ENCODE results near the gene DLG2.
A peak's percentile ranks its signal among the peaks of the same experiment; 100 is the strongest.
"Not testable (repeated sequence)": the region's sequence is repeated elsewhere in the genome, so short reads cannot be mapped to it uniquely, and the experiment has no call there.

Gene DLG2

GRCh38 chr11:85663080-85663752 is 36.1 kb upstream of the DLG2 start:
- WGBS (ENCODE audit: insufficient coverage, insufficient read length), result no CpG with 5 or more reads among the region's 10 CpGs
- no peak overlapping the region for H3K27ac ChIP-seq (ENCODE audit: low read length)
- DNase-seq (ENCODE audit: low read depth, low spot score), result no peak

GRCh38 chr11:85661972-85662664 is 35.0 kb upstream of the DLG2 start:
- DNase-seq (ENCODE audit: low read depth, low spot score), result no peak
- no CpG with 5 or more reads among the region's 4 CpGs for WGBS (ENCODE audit: insufficient coverage, insufficient read length)
- H3K36me3 ChIP-seq (ENCODE audit: control insufficient read depth, insufficient read depth, low read length), result peaks cover 1% of the 10 kb centered on the region; the same call in 1 of the 2 replicates

More at GRCh38 chr11:85663080-85663752, 36.1 kb upstream of the DLG2 start:
- Histone ChIP-seq H3K9me3 (ENCODE audit: control insufficient read depth, insufficient read depth, low read length) (no peaks in the 10 kb centered on the region), H3K36me3 (ENCODE audit: control insufficient read depth, insufficient read depth, low read length) (no peaks in the 10 kb centered on the region; the same call in 1 of the 2 replicates), H3K4me3 (ENCODE audit: low read length) (peak overlapping the region; percentile 99), H3K27me3 (ENCODE audit: control insufficient read depth, insufficient read depth, low read length) (no peaks in the 10 kb centered on the region), H3K4me1 (ENCODE audit: control insufficient read depth, insufficient read depth, low read length) (no peaks in the 10 kb centered on the region)

GRCh38 chr11:85658180-85658579 is 31.0 kb upstream of the DLG2 start:
- no peaks in the 10 kb centered on the region for H3K4me1 ChIP-seq (ENCODE audit: control insufficient read depth, insufficient read depth, low read length)
- H3K9me3 ChIP-seq (ENCODE audit: control insufficient read depth, insufficient read depth, low read length), result no peaks in the 10 kb centered on the region
- no CpG with 5 or more reads among the region's 1 CpG for WGBS (ENCODE audit: insufficient coverage, insufficient read length)
- no peak overlapping the region for H3K27ac ChIP-seq (ENCODE audit: low read length)
- H3K4me3 ChIP-seq (ENCODE audit: low read length), result no peak overlapping the region
- H3K36me3 ChIP-seq (ENCODE audit: control insufficient read depth, insufficient read depth, low read length), result peaks cover 4% of the 10 kb centered on the region; the same call in 1 of the 2 replicates
- no peaks in the 10 kb centered on the region for H3K27me3 ChIP-seq (ENCODE audit: control insufficient read depth, insufficient read depth, low read length)
- no peak for DNase-seq (ENCODE audit: low read depth, low spot score)

More at GRCh38 chr11:85661972-85662664, 35.0 kb upstream of the DLG2 start:
- no peak overlapping the region; the same call in 1 of the 2 replicates for H3K4me3 ChIP-seq (ENCODE audit: low read length)
- H3K4me1 ChIP-seq (ENCODE audit: control insufficient read depth, insufficient read depth, low read length), result no peaks in the 10 kb centered on the region
- no peaks in the 10 kb centered on the region for H3K27me3 ChIP-seq (ENCODE audit: control insufficient read depth, insufficient read depth, low read length)
- no peaks in the 10 kb centered on the region for H3K9me3 ChIP-seq (ENCODE audit: control insufficient read depth, insufficient read depth, low read length)
- no peak overlapping the region for H3K27ac ChIP-seq (ENCODE audit: low read length)

- DNase-seq (ENCODE audit: low read depth, low spot score), result no peak
- WGBS (ENCODE audit: insufficient coverage, insufficient read length), result no CpG with 5 or more reads among the region's 1 CpG
- Histone ChIP-seq H3K36me3 (ENCODE audit: control insufficient read depth, insufficient read depth, low read length) (peaks cover 4% of the 10 kb centered on the region; the same call in 1 of the 2 replicates), H3K9me3 (ENCODE audit: control insufficient read depth, insufficient read depth, low read length) (no peaks in the 10 kb centered on the region), H3K27me3 (ENCODE audit: control insufficient read depth, insufficient read depth, low read length) (no peaks in the 10 kb centered on the region), H3K4me3 (ENCODE audit: low read length) (no peak overlapping the region), H3K27ac (ENCODE audit: low read length) (no peak overlapping the region), H3K4me1 (ENCODE audit: control insufficient read depth, insufficient read depth, low read length) (no peaks in the 10 kb centered on the region)
Observed at GRCh38 chr11:85656777-85657176, 29.6 kb upstream of the DLG2 start.

- DNase-seq (ENCODE audit: low read depth, low spot score); H3K36me3 ChIP-seq (ENCODE audit: control insufficient read depth, insufficient read depth, low read length); H3K27me3 ChIP-seq (ENCODE audit: control insufficient read depth, insufficient read depth, low read length); H3K4me1 ChIP-seq (ENCODE audit: control insufficient read depth, insufficient read depth, low read length); H3K4me3 ChIP-seq (ENCODE audit: low read length); H3K9me3 ChIP-seq (ENCODE audit: control insufficient read depth, insufficient read depth, low read length); H3K27ac ChIP-seq (ENCODE audit: low read length): not testable (repeated sequence)
- no CpG with 5 or more reads among the region's 4 CpGs for WGBS (ENCODE audit: insufficient coverage, insufficient read length)
Observed at GRCh38 chr11:85654343-85654742, 27.2 kb upstream of the DLG2 start.

- no peak for DNase-seq (ENCODE audit: low read depth, low spot score)
- Histone ChIP-seq H3K4me3 (ENCODE audit: low read length) (no peak overlapping the region), H3K27ac (ENCODE audit: low read length) (no peak overlapping the region), H3K4me1 (ENCODE audit: control insufficient read depth, insufficient read depth, low read length) (no peaks in the 10 kb centered on the region), H3K36me3 (ENCODE audit: control insufficient read depth, insufficient read depth, low read length) (peaks cover 4% of the 10 kb centered on the region; the same call in 1 of the 2 replicates), H3K27me3 (ENCODE audit: control insufficient read depth, insufficient read depth, low read length) (no peaks in the 10 kb centered on the region), H3K9me3 (ENCODE audit: control insufficient read depth, insufficient read depth, low read length) (no peaks in the 10 kb centered on the region)
- WGBS (ENCODE audit: insufficient coverage, insufficient read length), result no CpG with 5 or more reads among the region's 3 CpGs
Observed at GRCh38 chr11:85652786-85653447, 25.8 kb upstream of the DLG2 start.

GRCh38 chr11:85651118-85651517 is 24.0 kb upstream of the DLG2 start:
- H3K4me1 ChIP-seq (ENCODE audit: control insufficient read depth, insufficient read depth, low read length), result no peaks in the 10 kb centered on the region
- WGBS (ENCODE audit: insufficient coverage, insufficient read length), result no CpG with 5 or more reads among the region's 1 CpG
- no peaks in the 10 kb centered on the region for H3K27me3 ChIP-seq (ENCODE audit: control insufficient read depth, insufficient read depth, low read length)

GRCh38 chr11:85647604-85648299 is 20.6 kb upstream of the DLG2 start, which contains the start of gene TMEM126A:
Gene TMEM126A (plus strand): TSS chr11:85647967. CDS start chr11:85650256, 2,289 bp downstream.
- WGBS (ENCODE audit: insufficient coverage, insufficient read length), result no CpG with 5 or more reads among the region's 33 CpGs
- no peaks in the 10 kb centered on the region for H3K4me1 ChIP-seq (ENCODE audit: control insufficient read depth, insufficient read depth, low read length)
- no peaks in the 10 kb centered on the region for H3K27me3 ChIP-seq (ENCODE audit: control insufficient read depth, insufficient read depth, low read length)
- DNase-seq (ENCODE audit: low read depth, low spot score), result peak; percentile 75
- H3K9me3 ChIP-seq (ENCODE audit: control insufficient read depth, insufficient read depth, low read length), result no peaks in the 10 kb centered on the region
- H3K4me3 ChIP-seq (ENCODE audit: low read length), result peak within 1 kb of the TSS; percentile 52; the same call in 1 of the 2 replicates
- no peaks in the 10 kb centered on the region for H3K36me3 ChIP-seq (ENCODE audit: control insufficient read depth, insufficient read depth, low read length)
- no peak within 1 kb of the TSS for H3K27ac ChIP-seq (ENCODE audit: low read length)

More at GRCh38 chr11:85651118-85651517, 24.0 kb upstream of the DLG2 start:
- Histone ChIP-seq H3K27ac (ENCODE audit: low read length) (no peak overlapping the region), H3K9me3 (ENCODE audit: control insufficient read depth, insufficient read depth, low read length) (no peaks in the 10 kb centered on the region), H3K36me3 (ENCODE audit: control insufficient read depth, insufficient read depth, low read length) (no peaks in the 10 kb centered on the region), H3K4me3 (ENCODE audit: low read length) (no peak overlapping the region)
- DNase-seq (ENCODE audit: low read depth, low spot score), result no peak

- no peaks in the 10 kb centered on the region for H3K9me3 ChIP-seq (ENCODE audit: control insufficient read depth, insufficient read depth, low read length)
- no peaks in the 10 kb centered on the region for H3K27me3 ChIP-seq (ENCODE audit: control insufficient read depth, insufficient read depth, low read length)
- no peaks in the 10 kb centered on the region for H3K4me1 ChIP-seq (ENCODE audit: control insufficient read depth, insufficient read depth, low read length)
- WGBS (ENCODE audit: insufficient coverage, insufficient read length), result no CpG with 5 or more reads among the region's 2 CpGs
- H3K4me3 ChIP-seq (ENCODE audit: low read length), result peak overlapping the region; percentile 52; the same call in 1 of the 2 replicates
- H3K36me3 ChIP-seq (ENCODE audit: control insufficient read depth, insufficient read depth, low read length), result no peaks in the 10 kb centered on the region
- H3K27ac ChIP-seq (ENCODE audit: low read length), result no peak overlapping the region
- DNase-seq (ENCODE audit: low read depth, low spot score), result no peak
Observed at GRCh38 chr11:85647078-85647477, 19.9 kb upstream of the DLG2 start.

- Histone ChIP-seq H3K4me1 (ENCODE audit: control insufficient read depth, insufficient read depth, low read length) (no peaks in the 10 kb centered on the region), H3K36me3 (ENCODE audit: control insufficient read depth, insufficient read depth, low read length) (no peaks in the 10 kb centered on the region), H3K27ac (ENCODE audit: low read length) (no peak overlapping the region), H3K27me3 (ENCODE audit: control insufficient read depth, insufficient read depth, low read length) (no peaks in the 10 kb centered on the region), H3K4me3 (ENCODE audit: low read length) (no peak overlapping the region), H3K9me3 (ENCODE audit: control insufficient read depth, insufficient read depth, low read length) (no peaks in the 10 kb centered on the region)
- no peak for DNase-seq (ENCODE audit: low read depth, low spot score)
- no CpG with 5 or more reads among the region's 2 CpGs for WGBS (ENCODE audit: insufficient coverage, insufficient read length)
Observed at GRCh38 chr11:85643191-85643614, 16.1 kb upstream of the DLG2 start.

Data from iPS DF 6.9 (cell line).